Loucy (cell line): ENCODE results near the gene MPG.
A peak's percentile ranks its signal among the peaks of the same experiment; 100 is the strongest.

Experiments
- H2AFZ ChIP-seq: fragments of 200-600 bp; sonication (generic); 2 replicates; pipeline ENCODE4 v1.6.0; 2016; ENCODE audit warnings: antibody characterized with exemption, mild to moderate bottlenecking, low read length, moderate library complexity
- H3F3A ChIP-seq: fragments of 200-600 bp; 2 replicates; pipeline ENCODE4 v1.6.0; 2016; ENCODE audit warnings: antibody characterized with exemption, low read depth, mild to moderate bottlenecking
- H3K27me3 ChIP-seq: fragments of 200-600 bp; sonication (generic); 2 replicates; pipeline ENCODE4 v1.6.1; 2014; ENCODE audit warnings: low read length, mild to moderate bottlenecking; ENCODE audit not compliant: insufficient read depth, poor library complexity, severe bottlenecking
- H3K36me3 ChIP-seq: fragments of 200-600 bp; sonication (generic); 2 replicates; pipeline ENCODE4 v1.6.1; 2016; ENCODE audit warnings: low read length; ENCODE audit not compliant: insufficient read depth
- H3K4me1 ChIP-seq: fragments of 200-600 bp; sonication (generic); 2 replicates; pipeline ENCODE4 v1.5.1; 2014; ENCODE audit warnings: low read length, mild to moderate bottlenecking; ENCODE audit not compliant: insufficient read depth, poor library complexity, severe bottlenecking
- H3K4me2 ChIP-seq: fragments of 200-600 bp; sonication (generic); 2 replicates; pipeline ENCODE4 v1.6.0; 2014; ENCODE audit warnings: antibody characterized with exemption, low read length, low read depth, mild to moderate bottlenecking; ENCODE audit not compliant: poor library complexity, severe bottlenecking
- H3K4me3 ChIP-seq: fragments of 200-600 bp; sonication (generic); 2 replicates; pipeline ENCODE4 v1.5.1; 2014; ENCODE audit warnings: low read length, mild to moderate bottlenecking, mixed read lengths; ENCODE audit not compliant: poor library complexity, severe bottlenecking
- H3K79me2 ChIP-seq: fragments of 200-600 bp; sonication (generic); 2 replicates; pipeline ENCODE4 v1.6.1; 2014; ENCODE audit warnings: low read length; ENCODE audit not compliant: insufficient read depth
- H3K9ac ChIP-seq: fragments of 200-600 bp; sonication (generic); 2 replicates; pipeline ENCODE4 v1.6.0; 2014; ENCODE audit warnings: mild to moderate bottlenecking, low read depth, low read length, moderate library complexity; ENCODE audit not compliant: poor library complexity, severe bottlenecking
- H3K9me2 ChIP-seq: fragments of 200-600 bp; sonication (generic); replicated peaks from 2 replicates; pipeline ENCODE4 v1.6.1; 2016; ENCODE audit warnings: low read depth, low read length, mixed read lengths
- H3K9me3 ChIP-seq: fragments of 200-600 bp; sonication (generic); 2 replicates; pipeline ENCODE4 v1.6.1; 2014; ENCODE audit warnings: mild to moderate bottlenecking, antibody characterized with exemption, low read length, low read depth; ENCODE audit not compliant: insufficient read depth
- H4K20me1 ChIP-seq: fragments of 200-600 bp; sonication (generic); 2 replicates; pipeline ENCODE4 v1.6.0; 2014; ENCODE audit warnings: antibody characterized with exemption, low read length, mild to moderate bottlenecking; ENCODE audit not compliant: insufficient read depth, poor library complexity, severe bottlenecking
- EZH2phosphoT487 ChIP-seq: fragments of 200-600 bp; IDR thresholded peaks from 2 replicates; pipeline ENCODE4 v1.6.1; 2018; ENCODE audit warnings: antibody characterized with exemption, mild to moderate bottlenecking, moderate library complexity, borderline replicate concordance
- TF ChIP-seq, protein P1 (sequence below): fragments of 200-600 bp; sonication (generic); conservative IDR thresholded peaks from 2 replicates; pipeline ENCODE4 v1.5.1; 2014; ENCODE audit warnings: mild to moderate bottlenecking, antibody characterized with exemption, low read length

Gene MPG

DNA sequence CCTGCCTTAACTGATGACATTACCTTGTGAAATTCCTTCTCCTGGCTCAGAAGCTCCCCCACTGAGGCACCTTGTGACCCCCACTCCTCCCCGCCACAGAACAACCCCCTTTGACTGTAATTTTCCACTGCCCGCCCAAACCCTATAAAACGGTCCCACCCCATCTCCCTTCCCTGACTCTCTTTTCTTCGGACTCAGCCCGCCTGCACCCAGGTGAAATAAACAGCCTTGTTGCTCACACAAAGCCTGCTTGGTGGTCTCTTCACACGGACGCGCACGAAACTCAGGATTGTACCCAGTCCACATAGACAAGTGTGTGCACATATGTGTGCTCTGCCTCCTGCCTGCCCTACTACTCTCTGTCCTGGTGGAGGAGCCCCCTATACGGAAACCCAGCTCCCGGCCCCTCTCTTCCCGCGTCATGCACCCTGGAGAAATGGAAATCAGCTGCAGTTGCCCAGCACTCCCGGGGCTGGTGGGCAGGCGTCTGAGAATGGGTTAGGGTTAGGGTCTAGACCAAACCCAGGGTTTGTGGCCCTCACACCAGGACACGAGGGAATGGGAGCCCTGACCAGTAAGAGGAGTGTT, 3.2 kb upstream of the MPG start:
- Histone ChIP-seq H3K4me3 (no peak overlapping the region), H3K9me2 (no peaks in the 10 kb centered on the region), H3K27me3 (no peaks in the 10 kb centered on the region), H3K9me3 (no peaks in the 10 kb centered on the region), H3F3A (no peaks in the 10 kb centered on the region), H4K20me1 (no peaks in the 10 kb centered on the region), H3K36me3 (no peaks in the 10 kb centered on the region), H3K4me2 (no peak overlapping the region), H3K9ac (peak overlapping the region; percentile 91), H3K4me1 (peaks cover 22% of the 10 kb centered on the region), H3K79me2 (peaks cover 23% of the 10 kb centered on the region), H2AFZ (no peak overlapping the region)
- TF ChIP-seq, protein P1, sequence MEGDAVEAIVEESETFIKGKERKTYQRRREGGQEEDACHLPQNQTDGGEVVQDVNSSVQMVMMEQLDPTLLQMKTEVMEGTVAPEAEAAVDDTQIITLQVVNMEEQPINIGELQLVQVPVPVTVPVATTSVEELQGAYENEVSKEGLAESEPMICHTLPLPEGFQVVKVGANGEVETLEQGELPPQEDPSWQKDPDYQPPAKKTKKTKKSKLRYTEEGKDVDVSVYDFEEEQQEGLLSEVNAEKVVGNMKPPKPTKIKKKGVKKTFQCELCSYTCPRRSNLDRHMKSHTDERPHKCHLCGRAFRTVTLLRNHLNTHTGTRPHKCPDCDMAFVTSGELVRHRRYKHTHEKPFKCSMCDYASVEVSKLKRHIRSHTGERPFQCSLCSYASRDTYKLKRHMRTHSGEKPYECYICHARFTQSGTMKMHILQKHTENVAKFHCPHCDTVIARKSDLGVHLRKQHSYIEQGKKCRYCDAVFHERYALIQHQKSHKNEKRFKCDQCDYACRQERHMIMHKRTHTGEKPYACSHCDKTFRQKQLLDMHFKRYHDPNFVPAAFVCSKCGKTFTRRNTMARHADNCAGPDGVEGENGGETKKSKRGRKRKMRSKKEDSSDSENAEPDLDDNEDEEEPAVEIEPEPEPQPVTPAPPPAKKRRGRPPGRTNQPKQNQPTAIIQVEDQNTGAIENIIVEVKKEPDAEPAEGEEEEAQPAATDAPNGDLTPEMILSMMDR: no peak
- no peak for TF ChIP-seq EZH2phosphoT487

DNA sequence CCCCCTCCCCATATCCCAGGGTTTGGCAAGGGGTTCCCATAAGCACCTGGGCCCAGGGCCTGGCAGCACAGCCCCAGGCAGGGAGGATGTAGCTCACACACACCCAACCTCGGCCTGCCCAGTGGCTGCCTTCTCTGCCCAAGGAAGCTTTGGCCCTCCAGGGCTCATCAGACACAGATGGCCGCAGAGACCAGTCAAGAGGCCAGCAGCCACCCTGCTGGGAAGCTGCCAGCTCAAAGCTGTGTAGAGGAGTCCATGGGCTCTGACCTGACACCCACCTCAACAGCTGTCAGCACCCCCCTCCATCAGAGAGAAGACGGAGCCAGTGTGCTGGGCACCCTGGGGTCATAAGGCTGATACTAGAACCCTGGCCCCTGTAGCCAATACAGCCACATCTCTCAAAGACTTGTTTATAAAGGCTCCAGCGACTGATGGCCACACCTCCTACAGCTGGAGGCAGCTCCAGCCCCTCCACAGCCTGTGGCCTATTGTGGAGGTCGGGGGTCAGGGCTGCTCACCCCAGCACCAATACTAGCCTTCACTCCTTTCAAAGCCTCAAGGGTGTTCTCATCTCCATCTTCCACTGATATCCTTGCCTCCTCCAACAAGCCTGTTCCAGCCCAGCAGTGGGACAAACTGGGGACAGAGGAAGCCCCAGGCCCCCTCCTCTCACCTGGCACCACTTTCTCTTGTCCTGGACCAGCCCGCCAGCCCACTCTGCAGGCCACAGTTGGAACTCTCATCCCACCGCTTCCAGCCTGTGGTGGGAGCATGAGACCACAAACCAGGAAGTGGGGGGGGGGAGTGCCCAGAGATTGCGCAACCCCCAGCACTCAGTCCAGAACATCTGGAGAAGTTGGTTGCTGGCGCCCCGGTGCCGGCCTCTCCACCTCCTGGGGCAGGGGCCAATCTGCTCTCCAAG, 2.2 kb upstream of the MPG start:
- Histone ChIP-seq H3K9me3 (no peaks in the 10 kb centered on the region), H3K27me3 (no peaks in the 10 kb centered on the region), H3K4me1 (peaks cover 27% of the 10 kb centered on the region), H3K4me3 (peak overlapping the region; percentile 81), H3K4me2 (peak overlapping the region; percentile 99), H3K9ac (peak overlapping the region; percentile 91), H3K36me3 (no peaks in the 10 kb centered on the region), H3K79me2 (peaks cover 23% of the 10 kb centered on the region), H4K20me1 (no peaks in the 10 kb centered on the region), H3F3A (no peaks in the 10 kb centered on the region), H3K9me2 (no peaks in the 10 kb centered on the region), H2AFZ (no peak overlapping the region)
- TF ChIP-seq, protein P1: peak; percentile 23; the same call in 1 of the 2 replicates
- TF ChIP-seq EZH2phosphoT487: no peak

DNA sequence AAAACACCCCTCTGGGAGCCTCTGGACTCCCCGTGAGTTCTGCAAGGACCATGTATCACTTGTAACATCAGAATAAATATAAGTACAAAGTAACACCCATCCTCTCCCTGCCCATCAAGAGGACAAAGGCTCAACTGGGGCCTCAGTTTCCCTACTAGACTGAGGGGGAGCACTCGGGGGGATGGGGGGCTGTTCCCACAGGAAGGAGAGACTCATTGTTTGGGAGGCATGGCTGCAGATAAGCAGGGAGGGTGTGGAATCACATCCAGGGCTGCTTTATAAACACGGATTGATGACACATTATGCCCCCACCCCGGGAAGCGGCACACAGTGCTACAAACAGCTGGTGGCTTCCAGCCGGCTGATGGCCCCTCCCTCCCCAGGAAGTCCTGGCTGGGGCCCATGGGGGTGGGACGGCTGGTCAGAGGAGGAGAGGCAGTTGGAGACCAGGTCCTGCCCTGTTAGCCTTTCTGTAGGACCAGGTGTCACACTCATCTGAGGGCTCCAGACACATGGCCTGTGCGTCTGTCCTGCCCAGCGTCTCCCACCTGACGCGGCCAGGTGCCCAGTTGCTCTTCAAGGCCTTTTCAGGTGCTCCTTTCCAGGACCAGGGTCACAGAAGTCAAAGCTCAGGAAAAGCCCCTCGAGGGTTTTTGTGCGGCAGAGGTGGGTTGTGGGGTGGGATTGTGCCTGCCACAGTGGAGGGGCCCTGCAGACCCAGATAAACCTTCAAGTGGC, 1.3 kb upstream of the MPG start:
- peak overlapping the region; percentile 81 for H3K4me3 ChIP-seq
- H3F3A ChIP-seq: no peaks in the 10 kb centered on the region
- no peak for TF ChIP-seq EZH2phosphoT487
- TF ChIP-seq, protein P1: no peak
- no peak overlapping the region for H2AFZ ChIP-seq
- no peaks in the 10 kb centered on the region for H4K20me1 ChIP-seq
- no peaks in the 10 kb centered on the region for H3K36me3 ChIP-seq
- peaks cover 23% of the 10 kb centered on the region for H3K79me2 ChIP-seq
- H3K9me2 ChIP-seq: no peaks in the 10 kb centered on the region
- peak overlapping the region; percentile 91 for H3K9ac ChIP-seq
- H3K4me2 ChIP-seq: peak overlapping the region; percentile 99
- H3K27me3 ChIP-seq: no peaks in the 10 kb centered on the region
- H3K9me3 ChIP-seq: no peaks in the 10 kb centered on the region
- peaks cover 29% of the 10 kb centered on the region for H3K4me1 ChIP-seq
